Mesenchymal stem cell (in vitro differentiated cells and primary cell): ENCODE measurements around the gene STUM.
"Not testable (repeated sequence)": the region's sequence is repeated elsewhere in the genome, so short reads cannot be mapped to it uniquely, and the experiment has no call there.

Experiments
- DNase-seq: peaks from one replicate; pipeline ENCODE4 v3.0.0-alpha.2; 2013
- H2AFZ ChIP-seq: one replicate; pipeline ENCODE4 v1.6.1; 2013; ENCODE audit warnings: low read depth, mild to moderate bottlenecking, control low read depth, inconsistent platforms, low read length, moderate library complexity
- H2AK5ac ChIP-seq: 2 replicates; pipeline ENCODE4 v1.6.1; 2013; ENCODE audit warnings: low read length, moderate library complexity, mild to moderate bottlenecking, inconsistent platforms; ENCODE audit not compliant: severe bottlenecking
- H2BK120ac ChIP-seq: one replicate; pipeline ENCODE4 v1.6.1; 2013; ENCODE audit warnings: low read depth, mild to moderate bottlenecking, inconsistent platforms, low read length, moderate library complexity
- H2BK12ac ChIP-seq, 2 experiments: one replicate each; pipeline ENCODE4 v1.6.1; 2013; ENCODE audit warnings: inconsistent platforms in 2 of 2, low read length in 2 of 2, mild to moderate bottlenecking in 2 of 2, moderate library complexity in 2 of 2, control low read depth in 1 of 2
- H2BK15ac ChIP-seq: one replicate; pipeline ENCODE4 v1.6.1; 2013; ENCODE audit warnings: mild to moderate bottlenecking, low read depth, inconsistent platforms; ENCODE audit not compliant: poor library complexity, severe bottlenecking
- H2BK5ac ChIP-seq: 2 replicates; pipeline ENCODE4 v1.6.1; 2013; ENCODE audit warnings: low read depth, mild to moderate bottlenecking, low read length, control low read depth, inconsistent platforms; ENCODE audit not compliant: poor library complexity, severe bottlenecking
- H3K14ac ChIP-seq, 2 experiments: one replicate each; pipeline ENCODE4 v1.6.1; 2013; ENCODE audit warnings: inconsistent platforms in 2 of 2, low read length in 2 of 2, control low read depth in 1 of 2, mild to moderate bottlenecking in 1 of 2, moderate library complexity in 1 of 2
- H3K18ac ChIP-seq, 2 experiments: one replicate each; pipeline ENCODE4 v1.6.1; 2013; ENCODE audit warnings: inconsistent platforms in 2 of 2, low read length in 2 of 2, control low read depth in 1 of 2, low read depth in 1 of 2, mild to moderate bottlenecking in 1 of 2
- H3K23ac ChIP-seq, 2 experiments: one replicate each; pipeline ENCODE4 v1.6.1; 2013; ENCODE audit warnings: inconsistent platforms in 2 of 2, low read length in 2 of 2, mild to moderate bottlenecking in 2 of 2, moderate library complexity in 2 of 2, control low read depth in 1 of 2
- H3K27ac ChIP-seq: 2 replicates; pipeline ENCODE4 v1.5.1; 2013; ENCODE audit warnings: mild to moderate bottlenecking, moderate library complexity, low read length, control low read depth, inconsistent platforms; ENCODE audit not compliant: poor library complexity, severe bottlenecking
- H3K27me3 ChIP-seq, 2 experiments: 2 replicates each; pipeline versions ENCODE4 v1.6.1 to v1.7.0; 2013; ENCODE audit warnings: low read length in 2 of 2, mild to moderate bottlenecking in 2 of 2, moderate library complexity in 2 of 2, control low read depth in 1 of 2, inconsistent platforms in 1 of 2; ENCODE audit not compliant: control insufficient read depth in 1 of 2, insufficient read depth in 1 of 2
- H3K36me3 ChIP-seq, 2 experiments: 2 replicates each; pipeline versions ENCODE4 v1.6.1 to v1.7.0; 2013; ENCODE audit warnings: low read length in 2 of 2, control low read depth in 1 of 2, inconsistent platforms in 1 of 2, low read depth in 1 of 2, mild to moderate bottlenecking in 1 of 2; ENCODE audit not compliant: insufficient read depth in 2 of 2, control insufficient read depth in 1 of 2
- H3K4ac ChIP-seq, 2 experiments: one replicate each; pipeline ENCODE4 v1.6.1; 2013; ENCODE audit warnings: inconsistent platforms in 2 of 2, low read length in 2 of 2, mild to moderate bottlenecking in 2 of 2, moderate library complexity in 2 of 2, control low read depth in 1 of 2, low read depth in 1 of 2
- H3K4me1 ChIP-seq: 2 replicates; pipeline ENCODE4 v1.6.1; 2013; ENCODE audit warnings: low read depth, low read length, control low read depth; ENCODE audit not compliant: control insufficient read depth, insufficient read depth
- H3K4me2 ChIP-seq: 2 replicates; pipeline ENCODE4 v1.6.1; 2013; ENCODE audit warnings: low read length, mild to moderate bottlenecking, inconsistent platforms; ENCODE audit not compliant: poor library complexity, severe bottlenecking
- H3K4me3 ChIP-seq, 2 experiments: 2 replicates each; pipeline versions ENCODE4 v1.5.1 to v1.7.0; 2013; ENCODE audit warnings: low read length in 2 of 2, mild to moderate bottlenecking in 2 of 2, control low read depth in 1 of 2, low read depth in 1 of 2; ENCODE audit not compliant: insufficient read depth in 1 of 2
- H3K79me1 ChIP-seq: replicated peaks from 2 replicates; pipeline ENCODE4 v1.6.1; 2013; ENCODE audit warnings: mild to moderate bottlenecking, control low read depth, low read length, inconsistent platforms; ENCODE audit not compliant: poor library complexity, severe bottlenecking
- H3K9ac ChIP-seq: 2 replicates; pipeline ENCODE4 v1.7.0; 2013; ENCODE audit warnings: mild to moderate bottlenecking, low read length, moderate library complexity
- H3K9me3 ChIP-seq: 2 replicates; pipeline ENCODE4 v1.7.0; 2013; ENCODE audit warnings: mild to moderate bottlenecking, low read length; ENCODE audit not compliant: control insufficient read depth
- H4K8ac ChIP-seq: one replicate; pipeline ENCODE4 v1.6.1; 2013; ENCODE audit warnings: inconsistent platforms, mild to moderate bottlenecking, low read length, moderate library complexity
- H4K91ac ChIP-seq: one replicate; pipeline ENCODE4 v1.6.1; 2013; ENCODE audit warnings: mild to moderate bottlenecking, low read length, inconsistent platforms
- WGBS: methylation state at CpG from one replicate; pipeline ENCODE4 v1.1.7; 2013; ENCODE audit warnings: mixed read lengths; 5-methylcytosine and 5-hydroxymethylcytosine counted together

STUM gene

DNA sequence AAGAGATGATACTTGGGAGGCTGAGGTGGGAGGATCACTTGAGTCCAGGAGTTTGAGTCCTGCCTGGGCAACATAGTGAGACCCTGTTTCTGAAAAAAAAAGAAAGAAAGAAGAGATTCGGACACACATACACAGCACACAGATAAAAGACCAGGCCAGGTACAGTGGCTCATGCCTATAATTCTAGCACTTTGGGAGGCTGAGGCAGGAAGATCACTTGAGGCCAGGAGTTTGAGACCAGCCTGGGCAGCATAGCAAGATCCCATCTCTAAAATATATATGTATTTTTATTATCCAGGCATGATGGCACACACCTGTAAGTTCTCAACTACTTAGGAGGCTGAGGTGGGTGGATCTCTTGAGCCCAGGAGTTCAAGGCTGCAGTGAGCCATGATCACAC, 69.2 kb downstream of the STUM start:
- not testable (repeated sequence) for H3K79me1 ChIP-seq, H2BK5ac ChIP-seq, H3K4ac ChIP-seq, H3K4me3 ChIP-seq, H2BK120ac ChIP-seq, H3K4me1 ChIP-seq, H4K91ac ChIP-seq, H3K9ac ChIP-seq, H3K4me2 ChIP-seq, H2AFZ ChIP-seq, H3K9me3 ChIP-seq, H3K18ac ChIP-seq, H3K36me3 ChIP-seq, H2AK5ac ChIP-seq, H2BK12ac ChIP-seq, H3K23ac ChIP-seq, H2BK15ac ChIP-seq, DNase-seq, H3K14ac ChIP-seq, H4K8ac ChIP-seq, H3K27ac ChIP-seq
- no CpG with 5 or more reads among the region's 1 CpG for WGBS
- H3K27me3 ChIP-seq = peaks cover 17 to 20% of the 10 kb centered on the region in 2 experiments

GRCh38 chr1:226618380-226618779, 69.8 kb downstream of the STUM start:
- Histone ChIP-seq H3K9ac (no peak overlapping the region), H4K91ac (no peak overlapping the region), H3K9me3 (peaks cover 3% of the 10 kb centered on the region), H3K27ac (no peak overlapping the region), H4K8ac (no peak overlapping the region), H3K4me3 (no peak overlapping the region), H2BK120ac (no peak overlapping the region), H3K4me2 (no peak overlapping the region), H2AFZ (no peak overlapping the region), H3K18ac (no peak overlapping the region), H3K27me3 (peaks cover 16 to 20% of the 10 kb centered on the region in 2 experiments), H2BK15ac (no peak overlapping the region), H2BK12ac (no peak overlapping the region), H3K4ac (no peak overlapping the region), H3K23ac (no peak overlapping the region), H2BK5ac (no peak overlapping the region), H3K4me1 (no peaks in the 10 kb centered on the region), H3K36me3 (no peaks in the 10 kb centered on the region), H3K79me1 (no peaks in the 10 kb centered on the region), H2AK5ac (no peak overlapping the region), H3K14ac (no peak overlapping the region)
- 69% methylated on average over 5 of the region's 5 CpGs for WGBS
- DNase-seq = no peak

DNA sequence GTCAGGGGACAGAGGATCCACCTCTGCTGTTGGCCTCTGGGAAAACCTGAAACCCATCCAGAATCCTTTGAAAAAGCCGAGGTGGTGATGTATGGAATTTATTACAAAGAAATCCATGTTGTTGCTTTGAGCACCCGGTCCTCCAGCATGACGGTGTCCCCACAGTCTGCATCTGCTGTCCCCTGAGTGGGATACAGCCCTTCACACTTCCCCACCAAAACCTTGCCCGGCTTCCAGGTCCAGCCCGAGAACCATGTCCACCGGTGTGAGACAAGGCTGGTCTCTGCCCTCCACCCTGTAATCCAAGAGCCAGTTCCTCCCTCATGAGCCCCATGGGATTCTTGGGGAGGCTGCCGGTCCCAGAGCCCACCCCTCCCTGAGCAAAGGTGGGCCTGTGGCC, 70.5 kb downstream of the STUM start:
- no peak overlapping the region for H2BK5ac ChIP-seq
- no peak overlapping the region for H3K23ac ChIP-seq
- no peak overlapping the region for H2AK5ac ChIP-seq
- no peak overlapping the region for H4K91ac ChIP-seq
- no peak overlapping the region for H3K4ac ChIP-seq
- H3K9ac ChIP-seq = no peak overlapping the region
- H3K4me2 ChIP-seq = no peak overlapping the region
- H3K36me3 ChIP-seq = no peaks in the 10 kb centered on the region
- H2BK15ac ChIP-seq = no peak overlapping the region
- no peak overlapping the region for H3K18ac ChIP-seq
- H3K14ac ChIP-seq = no peak overlapping the region
- no peaks in the 10 kb centered on the region for H3K4me1 ChIP-seq
- peaks cover 16 to 20% of the 10 kb centered on the region in 2 experiments for H3K27me3 ChIP-seq
- H3K4me3 ChIP-seq = no peak overlapping the region
- H2BK12ac ChIP-seq = no peak overlapping the region
- H2BK120ac ChIP-seq = no peak overlapping the region
- DNase-seq = no peak
- H2AFZ ChIP-seq = no peak overlapping the region
- H4K8ac ChIP-seq = no peak overlapping the region
- 90% methylated on average over 7 of the region's 7 CpGs for WGBS
- H3K79me1 ChIP-seq = no peaks in the 10 kb centered on the region
- peaks cover 3% of the 10 kb centered on the region for H3K9me3 ChIP-seq
- no peak overlapping the region for H3K27ac ChIP-seq

DNA sequence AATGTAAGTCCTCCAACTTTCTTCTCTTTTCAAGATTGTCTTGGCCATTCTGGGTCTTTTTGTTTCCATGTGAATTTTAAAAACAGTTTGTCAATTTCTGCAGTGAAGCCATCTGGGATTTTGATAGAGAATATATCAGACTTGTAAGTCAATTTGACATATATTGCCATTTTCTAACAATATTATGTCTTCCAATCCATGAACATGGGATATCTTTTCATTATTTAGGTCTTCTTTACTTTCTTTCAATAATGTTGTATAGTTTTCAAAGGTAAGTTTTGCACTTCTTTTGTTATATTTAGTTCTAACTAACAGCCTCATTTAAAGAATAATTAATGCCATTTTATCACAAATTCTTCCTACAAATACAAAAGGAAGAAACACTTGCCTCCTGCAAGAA, 73.4 kb downstream of the STUM start:
- Histone ChIP-seq H3K14ac (no peak overlapping the region), H2BK12ac (no peak overlapping the region), H3K4ac (no peak overlapping the region), H3K9ac (no peak overlapping the region), H3K4me1 (peaks cover 2% of the 10 kb centered on the region), H3K9me3 (peaks cover 3% of the 10 kb centered on the region), H3K23ac (no peak overlapping the region), H2BK15ac (no peak overlapping the region), H3K79me1 (no peaks in the 10 kb centered on the region), H3K27me3 (peaks cover 9% of the 10 kb centered on the region in 2 experiments), H3K4me2 (no peak overlapping the region), H2AK5ac (no peak overlapping the region), H3K36me3 (no peaks in the 10 kb centered on the region), H3K18ac (no peak overlapping the region), H2BK5ac (no peak overlapping the region), H3K4me3 (no peak overlapping the region), H2BK120ac (no peak overlapping the region), H2AFZ (no peak overlapping the region), H4K8ac (no peak overlapping the region), H3K27ac (no peak overlapping the region), H4K91ac (no peak overlapping the region)
- no peak for DNase-seq
